RWPE2 (cell line): ENCODE results near the gene ASIP.

Source experiments
- ATAC-seq: fragments of 200-7000 bp; cut with Tn5 transposase; 3 replicates; pipeline ENCODE4 v1.9.1; 2021; ENCODE audit warnings: low read depth
- DNase-seq: peaks from one replicate; pipeline ENCODE4 v3.0.0-alpha.2; 2020; ENCODE audit warnings: low spot score
- H3K27ac ChIP-seq: fragments of 450-650 bp; 2 replicates; pipeline ENCODE4 v1.5.1; 2017; ENCODE audit warnings: mild to moderate bottlenecking; ENCODE audit not compliant: poor library complexity, severe bottlenecking
- H3K27me3 ChIP-seq: fragments of 250-450 bp; sonication (Bioruptor Pico); 2 replicates; pipeline ENCODE4 v1.5.1; 2021; ENCODE audit warnings: mild to moderate bottlenecking, moderate library complexity; ENCODE audit not compliant: insufficient read depth, poor library complexity, severe bottlenecking
- H3K36me3 ChIP-seq: fragments of 250-450 bp; sonication (Bioruptor Pico); 2 replicates; pipeline ENCODE4 v1.5.1; 2020; ENCODE audit warnings: low read depth, mild to moderate bottlenecking, moderate library complexity
- H3K4me1 ChIP-seq: fragments of 250-450 bp; sonication (Bioruptor Pico); 2 replicates; pipeline ENCODE4 v1.5.1; 2021; ENCODE audit warnings: mild to moderate bottlenecking, moderate library complexity; ENCODE audit not compliant: insufficient read depth, poor library complexity, severe bottlenecking
- H3K4me3 ChIP-seq: fragments of 250-450 bp; sonication (Bioruptor Pico); 2 replicates; pipeline ENCODE4 v1.5.1; 2021; ENCODE audit warnings: mild to moderate bottlenecking, moderate library complexity; ENCODE audit not compliant: severe bottlenecking
- H3K9me3 ChIP-seq: fragments of 250-450 bp; sonication (Bioruptor Pico); 2 replicates; pipeline ENCODE4 v1.5.1; 2021; ENCODE audit warnings: mild to moderate bottlenecking, moderate library complexity; ENCODE audit not compliant: severe bottlenecking
- CTCF ChIP-seq: fragments of 450-650 bp; IDR thresholded peaks from one replicate; pipeline ENCODE4 v1.5.1; 2017; ENCODE audit warnings: mild to moderate bottlenecking, moderate library complexity; ENCODE audit not compliant: poor library complexity, severe bottlenecking

The ASIP gene

GRCh38 chr20:34209111-34209510 lies 32.1 kb upstream of the ASIP start:
- H3K9me3 ChIP-seq: peaks cover 11% of the 10 kb centered on the region
- no peak overlapping the region for H3K4me3 ChIP-seq
- TF ChIP-seq CTCF: no peak
- ATAC-seq: 0 out of 3 replicates have a peak, but pooled peaks have one; percentile 8
- peaks cover 3% of the 10 kb centered on the region for H3K27me3 ChIP-seq
- no peak overlapping the region for H3K27ac ChIP-seq
- no peaks in the 10 kb centered on the region for H3K36me3 ChIP-seq
- H3K4me1 ChIP-seq: no peaks in the 10 kb centered on the region
- no peak for DNase-seq

- no peak for DNase-seq
- H3K27ac ChIP-seq: no peak overlapping the region
- no peak for TF ChIP-seq CTCF
- peaks cover 11% of the 10 kb centered on the region for H3K9me3 ChIP-seq
- H3K27me3 ChIP-seq: no peaks in the 10 kb centered on the region
- H3K4me3 ChIP-seq: no peak overlapping the region
- no peak for ATAC-seq
- no peaks in the 10 kb centered on the region for H3K4me1 ChIP-seq
- no peaks in the 10 kb centered on the region for H3K36me3 ChIP-seq
Observed at GRCh38 chr20:34210271-34210670, 31.0 kb upstream of the ASIP start.

- Histone ChIP-seq H3K36me3 (no peaks in the 10 kb centered on the region), H3K27me3 (no peaks in the 10 kb centered on the region), H3K4me1 (peaks cover 3% of the 10 kb centered on the region), H3K27ac (no peak overlapping the region), H3K9me3 (peaks cover 11% of the 10 kb centered on the region), H3K4me3 (no peak overlapping the region)
- no peak for DNase-seq
- ATAC-seq: no peak
- no peak for TF ChIP-seq CTCF
Observed at GRCh38 chr20:34211591-34211990, 29.6 kb upstream of the ASIP start.

- peaks cover 11% of the 10 kb centered on the region for H3K9me3 ChIP-seq
- ATAC-seq: no peak
- no peaks in the 10 kb centered on the region for H3K27me3 ChIP-seq
- no peaks in the 10 kb centered on the region for H3K36me3 ChIP-seq
- H3K4me3 ChIP-seq: no peak overlapping the region
- no peak for DNase-seq
- H3K4me1 ChIP-seq: peaks cover 7% of the 10 kb centered on the region
- no peak for TF ChIP-seq CTCF
- H3K27ac ChIP-seq: no peak overlapping the region
Observed at GRCh38 chr20:34213213-34213612, 28.0 kb upstream of the ASIP start.

GRCh38 chr20:34215711-34216381 lies 25.4 kb upstream of the ASIP start:
- peaks cover 11% of the 10 kb centered on the region for H3K9me3 ChIP-seq
- H3K27ac ChIP-seq: no peak overlapping the region
- peak; percentile 91 for DNase-seq

More at GRCh38 chr20:34215711-34216381, 25.4 kb upstream of the ASIP start:
- Histone ChIP-seq H3K27me3 (no peaks in the 10 kb centered on the region), H3K36me3 (no peaks in the 10 kb centered on the region), H3K4me1 (peaks cover 12% of the 10 kb centered on the region), H3K4me3 (peak overlapping the region; percentile 22)
- ATAC-seq: peak; percentile 95
- TF ChIP-seq CTCF: no peak
